NCI-H774 (cell line): Measurements from ENCODE around the gene DPM3.
A peak's percentile ranks its signal among the peaks of the same experiment; 100 is the strongest.
"Not testable (repeated sequence)": the region's sequence is repeated elsewhere in the genome, so short reads cannot be mapped to it uniquely, and the experiment has no call there.

Experiments used
- DNase-seq: peaks from one replicate; lab custom pipeline; 2025; lab: John Stamatoyannopoulos, UW

The DPM3 gene

DNA sequence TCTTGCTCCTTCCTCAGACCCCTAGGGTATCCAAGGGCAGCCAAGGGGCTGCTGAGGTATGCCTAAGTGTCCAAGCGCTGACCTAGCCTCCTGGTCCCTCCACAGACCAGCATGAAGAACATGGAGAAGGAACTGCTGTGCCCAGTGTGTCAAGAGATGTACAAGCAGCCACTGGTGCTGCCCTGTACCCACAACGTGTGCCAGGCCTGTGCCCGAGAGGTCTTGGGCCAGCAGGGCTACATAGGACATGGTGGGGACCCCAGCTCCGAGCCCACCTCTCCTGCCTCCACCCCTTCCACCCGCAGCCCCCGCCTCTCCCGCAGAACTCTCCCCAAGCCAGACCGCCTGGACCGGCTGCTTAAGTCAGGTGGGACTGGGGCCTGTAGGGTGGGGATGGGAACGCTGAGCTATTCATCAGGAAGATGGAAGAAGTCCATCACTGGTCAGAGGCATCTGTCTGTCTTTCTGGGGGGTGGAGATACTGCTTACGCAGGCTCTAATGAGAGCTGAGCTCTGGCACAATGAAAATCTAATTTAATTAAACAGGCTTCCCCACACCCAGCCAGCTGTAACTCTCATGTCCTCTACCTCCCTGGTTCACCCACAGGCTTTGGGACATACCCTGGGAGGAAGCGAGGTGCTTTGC is 35.1 kb upstream of the DPM3 start:
- no peak for DNase-seq

- peak; percentile 55 for DNase-seq
These were observed 34.3 kb upstream of the DPM3 start for GRCh38 chr1:155174324-155175280.

- peak; percentile 67 for DNase-seq
These were observed 33.4 kb upstream of the DPM3 start, which contains the start of gene TRIM46 for GRCh38 chr1:155173478-155174323. Gene TRIM46, plus strand, starts transcription at chr1:155173849. Its CDS starts 118 bp downstream, at chr1:155173967.

- DNase-seq: peak; percentile 97
These were observed 32.6 kb upstream of the DPM3 start, which contains the start of gene KRTCAP2 for GRCh38 chr1:155172732-155173477. Gene KRTCAP2, minus strand, starts transcription at chr1:155173304. Its CDS starts 80 bp downstream, at chr1:155173224.

DNA sequence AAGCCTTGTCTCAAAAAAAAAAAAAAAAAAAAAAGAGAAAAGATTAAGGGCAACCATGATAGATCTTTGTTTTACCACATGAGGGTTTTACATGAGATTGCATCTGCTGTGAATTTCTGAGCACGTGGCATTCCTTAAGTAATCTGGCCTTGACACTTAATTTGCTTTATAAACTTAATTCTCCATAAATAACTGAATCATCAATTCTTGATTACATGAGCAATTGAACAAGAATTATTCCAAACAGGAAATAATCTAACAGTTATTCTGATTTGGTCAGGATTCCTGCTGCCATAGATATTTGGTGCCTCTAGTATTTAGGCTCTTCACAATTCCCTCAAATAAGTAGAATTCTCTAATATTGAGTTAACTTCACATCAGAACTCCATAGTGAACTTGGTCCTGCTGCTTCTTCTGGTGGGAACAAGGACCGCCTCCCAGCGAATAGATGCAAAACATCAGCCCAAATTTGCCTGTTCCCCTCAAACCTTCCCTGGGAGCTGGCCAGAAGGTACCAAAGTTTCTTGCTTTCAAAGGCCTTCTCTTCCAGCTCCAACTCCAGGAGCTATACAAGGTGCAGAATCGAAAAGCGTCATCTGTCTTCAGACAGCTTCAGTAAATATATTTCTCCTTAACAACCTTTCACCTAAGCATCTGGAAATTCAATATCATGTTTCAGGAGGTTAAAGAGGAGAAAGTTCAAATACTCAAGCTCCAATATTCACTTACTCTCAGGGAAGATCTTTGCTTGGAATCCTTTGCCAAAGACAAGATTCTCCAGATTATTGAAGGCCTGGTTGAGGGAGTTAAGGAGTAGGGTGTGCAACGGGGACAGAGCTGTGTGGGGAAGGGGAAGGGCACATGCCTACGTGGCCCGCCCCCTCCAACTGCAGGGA is 31.8 kb upstream of the DPM3 start:
- DNase-seq: no peak

GRCh38 chr1:155170806-155171205 is 30.5 kb upstream of the DPM3 start:
- no peak for DNase-seq

GRCh38 chr1:155170101-155170785 is 29.9 kb upstream of the DPM3 start:
- no peak for DNase-seq

DNA sequence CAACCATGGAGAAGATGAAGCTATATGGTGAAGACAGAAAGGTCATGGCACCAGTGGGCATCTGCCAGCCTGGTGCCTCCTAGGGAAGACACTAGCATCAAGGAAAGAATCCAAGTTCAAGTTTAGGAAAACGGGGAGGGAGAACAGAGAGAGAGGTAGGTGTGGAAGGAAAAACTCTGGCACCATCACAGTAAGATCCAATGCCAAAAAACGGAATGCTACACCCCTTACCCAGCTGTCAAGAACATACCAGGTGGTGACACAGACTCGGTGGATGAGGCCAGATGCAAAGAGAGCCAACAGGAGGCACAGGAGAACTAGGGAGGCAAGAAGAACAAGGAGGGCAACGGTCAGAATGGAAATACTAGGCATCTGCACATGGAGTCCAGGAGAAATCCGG is 29.2 kb upstream of the DPM3 start:
- DNase-seq: no peak

DNA sequence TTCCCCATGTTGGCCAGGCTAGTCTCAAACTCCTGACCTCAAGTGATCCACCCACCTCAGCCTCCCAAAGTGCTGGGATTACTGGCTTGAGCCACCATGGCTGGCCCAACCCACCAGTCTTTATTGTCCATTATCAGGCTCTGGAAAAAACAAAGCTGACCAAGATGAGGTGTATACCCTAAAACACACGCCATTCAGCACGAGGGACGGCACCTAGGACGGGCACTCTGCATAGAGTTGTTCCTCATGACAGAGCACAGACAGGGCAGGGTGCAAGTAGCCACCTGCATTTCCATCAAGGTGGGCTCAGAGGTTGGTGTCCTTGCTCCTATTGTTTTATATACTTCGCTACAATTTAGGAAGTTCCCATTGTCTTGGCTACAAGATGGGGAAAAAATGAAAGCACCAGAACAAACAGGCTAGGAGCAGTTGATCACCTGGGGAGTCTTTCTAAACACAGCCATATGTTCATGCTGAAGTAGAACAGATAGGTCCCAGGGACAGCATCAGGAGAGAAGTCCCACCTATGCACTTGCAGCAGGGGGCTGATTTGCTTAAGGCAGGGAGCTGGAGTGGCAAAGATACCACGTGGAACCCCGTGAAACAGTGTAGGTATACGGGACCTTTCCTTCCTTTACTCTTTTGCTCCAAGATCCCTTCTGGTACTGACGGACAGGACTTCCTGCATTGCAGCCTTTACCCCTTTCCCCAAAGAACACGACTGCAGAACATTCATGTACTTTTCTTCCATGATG is 28.3 kb upstream of the DPM3 start:
- DNase-seq: no peak

- DNase-seq: not testable (repeated sequence)
These were observed 27.7 kb upstream of the DPM3 start for GRCh38 chr1:155168105-155168445.

DNA sequence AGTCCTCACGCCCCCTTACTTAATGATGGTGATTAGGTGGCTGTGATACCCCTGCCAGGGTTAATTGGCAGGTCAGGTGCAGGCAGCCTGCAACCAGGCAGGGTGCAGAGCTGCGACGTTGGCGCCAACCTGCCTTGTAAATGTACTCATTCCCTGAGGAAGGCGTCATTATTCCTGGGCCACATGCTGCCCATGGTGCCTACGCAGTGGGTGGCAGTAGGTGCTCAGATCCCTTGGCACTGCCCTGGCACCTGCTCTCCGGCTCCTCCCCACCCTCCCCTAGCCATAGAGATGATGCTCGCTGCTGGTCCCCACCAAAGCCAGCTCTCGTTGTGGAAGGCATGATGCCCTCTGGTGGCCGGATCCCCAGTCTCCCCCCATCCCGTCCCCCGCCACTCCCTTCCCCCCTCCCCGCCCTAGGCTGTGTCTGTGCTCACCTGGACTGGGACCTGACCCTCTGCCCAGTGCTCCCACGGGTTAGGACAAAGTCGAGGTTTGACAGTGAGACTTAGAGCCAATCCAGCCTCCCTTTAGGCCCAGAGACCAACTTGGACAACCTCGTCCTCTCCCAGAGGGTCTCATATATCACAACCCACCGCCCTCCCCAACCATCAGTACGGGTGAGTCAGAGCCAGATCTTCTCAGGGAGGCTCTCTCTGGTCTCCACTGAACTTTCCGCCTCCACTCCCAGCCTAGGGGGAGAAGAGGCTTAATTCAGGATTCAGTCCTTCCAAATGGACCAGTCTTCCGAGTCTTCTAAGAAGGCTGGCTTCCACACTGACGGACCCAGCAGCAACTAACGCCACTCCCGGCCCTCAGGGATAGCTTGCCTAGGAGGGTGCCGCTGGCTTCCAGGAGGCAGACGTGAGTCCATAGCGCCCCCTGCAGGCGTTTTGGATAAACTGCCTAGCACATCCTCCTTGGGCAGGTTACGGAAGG is 27.1 kb upstream of the DPM3 start:
- DNase-seq: peak; percentile 84

- DNase-seq: no peak
These were observed 26.3 kb upstream of the DPM3 start for GRCh38 chr1:155166471-155167165.

DNA sequence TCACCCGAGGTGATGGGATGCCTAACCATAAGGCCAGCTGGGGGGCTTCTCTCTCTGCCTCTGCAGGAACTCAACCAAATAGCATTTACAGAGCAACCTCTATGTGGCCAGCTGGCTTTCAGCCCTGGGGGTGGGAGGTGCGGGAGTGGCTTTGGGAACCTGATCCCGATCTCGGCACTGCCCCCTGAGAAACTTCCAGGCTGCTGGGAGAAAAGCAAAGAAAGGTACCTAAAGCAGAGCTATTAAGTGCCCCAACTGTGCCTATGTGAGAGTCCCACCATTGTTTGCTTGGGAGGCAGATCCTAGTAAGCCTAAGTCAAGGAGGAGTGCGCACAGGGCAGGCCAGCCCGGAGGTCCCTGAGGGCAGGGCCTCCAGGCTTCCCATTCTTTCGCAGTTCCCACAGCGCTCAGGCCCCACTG is 25.7 kb upstream of the DPM3 start:
- no peak for DNase-seq

DNA sequence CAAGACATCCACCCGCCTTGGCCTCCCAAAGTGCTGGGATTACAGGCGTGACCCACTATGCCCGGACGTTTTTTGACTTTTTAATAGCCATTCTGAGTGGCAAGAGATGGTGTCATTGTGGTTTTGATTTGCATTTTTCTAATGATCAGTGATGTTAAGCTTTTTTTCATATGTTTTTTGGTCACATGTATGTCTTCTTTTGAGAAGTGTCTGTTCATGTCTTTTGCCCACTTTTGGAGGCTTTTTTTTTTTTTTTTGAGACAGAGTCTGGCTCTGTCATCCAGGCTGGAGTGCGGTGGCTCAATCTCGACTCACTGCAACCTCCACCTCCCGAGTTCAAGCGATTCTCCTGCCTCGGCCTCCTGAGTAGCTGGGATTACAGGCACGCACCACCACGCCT is 24.3 kb upstream of the DPM3 start:
- DNase-seq: not testable (repeated sequence)

- DNase-seq: not testable (repeated sequence)
These were observed 23.5 kb upstream of the DPM3 start for GRCh38 chr1:155163785-155164184.

DNA sequence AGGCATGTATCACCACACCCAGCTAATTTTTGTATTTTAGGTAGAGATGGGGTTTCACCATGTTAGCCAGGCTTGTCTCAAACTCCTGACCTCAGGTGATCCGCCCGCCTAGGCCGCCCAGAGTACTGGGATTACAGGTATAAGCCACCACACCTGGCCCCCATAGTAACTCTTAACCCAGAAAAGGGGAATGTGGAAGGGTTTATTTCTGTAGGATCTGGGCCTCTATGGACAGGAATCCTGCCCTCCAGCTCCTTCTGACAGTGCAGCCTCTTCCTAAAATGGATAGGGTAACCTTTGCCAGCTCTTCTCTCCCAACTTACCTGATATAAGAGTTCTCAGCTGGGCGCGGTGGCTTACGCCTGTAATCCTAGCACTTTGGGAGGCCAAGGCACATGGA is 22.3 kb upstream of the DPM3 start:
- DNase-seq: not testable (repeated sequence)

DNA sequence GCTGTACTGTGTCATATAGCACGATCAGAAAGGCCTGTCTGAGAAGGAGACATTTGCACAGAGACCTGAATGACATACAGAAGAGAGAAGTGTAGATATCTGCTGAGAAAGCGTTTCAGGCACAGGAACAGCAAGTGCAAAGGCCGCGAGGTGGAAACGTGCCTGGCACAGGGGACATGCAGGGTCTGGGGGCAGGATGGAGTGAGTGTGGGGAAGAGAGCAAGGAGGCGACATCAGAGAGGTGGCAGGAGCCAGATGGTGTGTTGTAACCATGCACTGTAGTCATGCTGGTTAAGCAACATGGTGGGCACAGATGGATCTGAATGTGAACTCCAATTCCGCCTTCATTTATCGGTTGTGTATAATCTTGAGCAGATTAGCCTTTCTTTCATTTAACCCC is 19.8 kb upstream of the DPM3 start:
- DNase-seq: no peak
